Measurements from ENCODE around the gene METTL3. TPM values are rescaled to one million over a fixed set of nuclear protein-coding genes. Genes with fewer than 3 reads are reported as not detected.

The METTL3 gene
- total RNA-seq, 4 donors from 2014 or later, result 40.6 to 64.4 (median 48.0) TPM

DNA sequence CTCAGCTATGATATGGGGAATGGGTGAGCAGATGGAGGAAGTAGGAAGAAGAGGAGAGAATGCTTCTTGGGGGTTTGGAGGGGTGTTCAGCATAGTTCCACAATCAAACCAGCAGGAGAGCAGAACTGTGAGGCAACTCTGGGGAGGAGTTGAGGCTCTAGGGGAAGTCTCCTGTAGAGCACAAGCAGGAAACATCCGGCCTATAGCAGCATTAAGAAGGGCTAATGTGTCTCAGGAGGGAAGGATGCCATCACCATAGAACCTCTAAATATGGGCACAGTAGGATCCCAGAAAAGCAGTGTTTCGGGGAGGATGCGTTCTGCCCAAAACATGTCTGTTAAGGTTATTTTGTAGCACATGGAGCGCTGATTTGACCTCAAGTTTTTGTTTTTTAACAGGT is 23.4 kb upstream of the METTL3 start:
- Histone ChIP-seq H3K4me1 (peaks cover 7 to 15% (median 13%) of the 10 kb centered on the region in 4 donors), H3K4me3 (no peak overlapping the region), H3K36me3 (no peaks in the 10 kb centered on the region), H3K27me3 (peaks cover 0 to 60% (median 11%) of the 10 kb centered on the region in 4 donors), H3K9me3 (no peaks in the 10 kb centered on the region), H3K27ac (replicated peaks in 1 of 4) (no peak overlapping the region)
- DNase-seq (ENCODE audit: extremely low spot score), result no peak
- intact Hi-C loops (cut with DNase I), result no loop called here
- 88% methylated on average over 4 of the region's 4 CpGs for WGBS
- TF ChIP-seq, protein P1, sequence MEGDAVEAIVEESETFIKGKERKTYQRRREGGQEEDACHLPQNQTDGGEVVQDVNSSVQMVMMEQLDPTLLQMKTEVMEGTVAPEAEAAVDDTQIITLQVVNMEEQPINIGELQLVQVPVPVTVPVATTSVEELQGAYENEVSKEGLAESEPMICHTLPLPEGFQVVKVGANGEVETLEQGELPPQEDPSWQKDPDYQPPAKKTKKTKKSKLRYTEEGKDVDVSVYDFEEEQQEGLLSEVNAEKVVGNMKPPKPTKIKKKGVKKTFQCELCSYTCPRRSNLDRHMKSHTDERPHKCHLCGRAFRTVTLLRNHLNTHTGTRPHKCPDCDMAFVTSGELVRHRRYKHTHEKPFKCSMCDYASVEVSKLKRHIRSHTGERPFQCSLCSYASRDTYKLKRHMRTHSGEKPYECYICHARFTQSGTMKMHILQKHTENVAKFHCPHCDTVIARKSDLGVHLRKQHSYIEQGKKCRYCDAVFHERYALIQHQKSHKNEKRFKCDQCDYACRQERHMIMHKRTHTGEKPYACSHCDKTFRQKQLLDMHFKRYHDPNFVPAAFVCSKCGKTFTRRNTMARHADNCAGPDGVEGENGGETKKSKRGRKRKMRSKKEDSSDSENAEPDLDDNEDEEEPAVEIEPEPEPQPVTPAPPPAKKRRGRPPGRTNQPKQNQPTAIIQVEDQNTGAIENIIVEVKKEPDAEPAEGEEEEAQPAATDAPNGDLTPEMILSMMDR (IDR thresholded peaks at IDR 0.05), result no peak

- intact Hi-C loops (cut with DNase I), result no loop called here
- peaks cover 7 to 15% (median 13%) of the 10 kb centered on the region in 4 donors for H3K4me1 ChIP-seq
- no peak overlapping the region for H3K4me3 ChIP-seq
- H3K27ac ChIP-seq (replicated peaks in 1 of 4), result no peak overlapping the region
- TF ChIP-seq, protein P1 (IDR thresholded peaks at IDR 0.05), result no peak
- TF ChIP-seq POLR2A (IDR thresholded peaks at IDR 0.05; ENCODE audit: low read depth) (no peak), EP300 (IDR thresholded peaks at IDR 0.05) (no peak), POLR2AphosphoS5 (IDR thresholded peaks at IDR 0.05) (no peak)
- peaks cover 0 to 49% (median 11%) of the 10 kb centered on the region in 4 donors for H3K27me3 ChIP-seq
- no peaks in the 10 kb centered on the region for H3K36me3 ChIP-seq
- no peaks in the 10 kb centered on the region for H3K9me3 ChIP-seq
- no peak for DNase-seq (ENCODE audit: extremely low spot score)
Measured at GRCh38 chr14:21533294-21533693, 22.2 kb upstream of the METTL3 start.

DNA sequence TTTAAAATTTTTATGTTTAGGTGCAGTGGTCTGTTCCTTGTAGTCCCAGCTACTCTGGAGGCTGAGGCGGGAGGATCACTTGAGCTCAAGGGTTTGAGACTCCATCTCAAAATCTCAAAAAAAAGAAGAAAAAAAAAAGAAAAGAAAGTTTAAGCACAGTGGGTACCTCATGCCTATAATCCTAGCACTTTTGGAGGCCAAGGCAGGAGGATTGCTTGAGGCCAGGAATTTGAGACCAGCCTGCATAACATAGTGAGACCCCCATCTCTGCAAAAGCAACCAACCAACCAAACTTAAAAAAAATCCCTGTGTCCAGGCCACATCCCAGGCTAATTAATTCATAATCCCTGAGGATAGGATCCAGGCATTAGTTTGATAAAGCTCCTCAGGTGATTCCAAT is 18.4 kb upstream of the METTL3 start:
- no peak overlapping the region for H3K4me3 ChIP-seq
- 100% methylated on average over 1 of the region's 1 CpG for WGBS
- intact Hi-C loops (cut with DNase I), result no loop called here
- DNase-seq (ENCODE audit: extremely low spot score), result no peak
- peaks cover 0 to 12% (median 0%) of the 10 kb centered on the region in 4 donors for H3K27me3 ChIP-seq
- no peaks in the 10 kb centered on the region for H3K9me3 ChIP-seq
- H3K4me1 ChIP-seq, result peaks cover 7 to 22% (median 21%) of the 10 kb centered on the region in 4 donors
- no peak for TF ChIP-seq POLR2AphosphoS5 (IDR thresholded peaks at IDR 0.05)
- TF ChIP-seq EP300 (IDR thresholded peaks at IDR 0.05), result no peak
- TF ChIP-seq, protein P1 (IDR thresholded peaks at IDR 0.05), result no peak
- TF ChIP-seq POLR2A (IDR thresholded peaks at IDR 0.05; ENCODE audit: low read depth), result no peak
- H3K36me3 ChIP-seq, result peaks cover 0 to 6% (median 1%) of the 10 kb centered on the region in 4 donors
- no peak overlapping the region for H3K27ac ChIP-seq (replicated peaks in 1 of 4)

DNA sequence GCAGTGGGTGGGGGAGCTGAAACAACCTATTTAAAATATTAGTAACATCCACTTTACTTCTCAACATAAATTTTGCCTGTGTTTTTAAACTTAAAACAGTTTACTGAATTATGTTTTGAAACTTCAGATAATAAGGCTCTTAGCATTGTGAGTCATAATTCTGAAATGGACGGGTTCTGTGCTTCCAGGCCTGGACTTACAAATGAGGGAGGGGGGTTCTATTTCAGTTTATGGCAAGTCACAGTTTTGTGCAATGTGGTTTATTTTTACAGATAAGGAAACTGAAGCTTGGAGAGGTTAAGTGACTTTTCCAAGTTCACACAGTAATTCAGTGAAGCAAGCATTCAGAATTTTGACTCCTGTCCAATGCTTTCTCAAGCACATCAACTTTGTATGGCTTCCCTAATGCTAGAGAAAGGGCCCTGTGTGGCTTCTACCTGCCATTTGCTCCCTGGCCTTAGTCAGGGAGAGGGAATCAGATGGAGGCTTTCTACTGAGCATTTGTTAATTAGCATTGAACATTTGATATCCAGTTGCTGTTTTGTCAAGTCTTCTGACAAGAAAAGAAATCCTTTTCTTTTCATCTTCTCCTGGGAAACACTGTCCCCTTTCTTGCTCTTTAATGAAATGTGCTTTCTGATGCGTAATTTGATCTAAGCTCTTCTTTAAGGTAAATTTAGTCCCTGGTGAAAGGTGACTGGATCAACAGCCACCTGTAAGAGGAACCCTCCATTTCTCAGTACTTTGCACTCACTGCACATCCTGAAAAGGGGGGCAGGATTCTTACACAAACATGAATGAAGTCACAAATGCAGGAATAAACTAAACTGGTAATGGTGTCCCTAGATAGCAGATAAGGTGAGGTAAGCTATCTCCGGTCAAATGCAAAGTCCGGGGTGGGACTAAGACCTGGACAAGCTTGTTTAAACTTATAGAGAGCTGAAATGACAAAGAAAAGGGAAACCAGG is 17.5 kb upstream of the METTL3 start:
- TF ChIP-seq POLR2AphosphoS5 (IDR thresholded peaks at IDR 0.05) (no peak), POLR2A (IDR thresholded peaks at IDR 0.05; ENCODE audit: low read depth) (no peak), EP300 (IDR thresholded peaks at IDR 0.05) (no peak)
- TF ChIP-seq, protein P1 (IDR thresholded peaks at IDR 0.05), result no peak
- DNase-seq (ENCODE audit: extremely low spot score), result no peak
- WGBS, result 76% methylated on average over 4 of the region's 4 CpGs
- no peak overlapping the region for H3K4me3 ChIP-seq
- no peak overlapping the region for H3K27ac ChIP-seq (replicated peaks in 1 of 4)
- intact Hi-C loops (cut with DNase I), result no loop called here
- peaks cover 7 to 22% (median 21%) of the 10 kb centered on the region in 4 donors for H3K4me1 ChIP-seq
- no peaks in the 10 kb centered on the region for H3K9me3 ChIP-seq
- peaks cover 0 to 12% (median 5%) of the 10 kb centered on the region in 4 donors for H3K36me3 ChIP-seq
- peaks cover 0 to 7% (median 0%) of the 10 kb centered on the region in 4 donors for H3K27me3 ChIP-seq
